Stomach (tissue), 4 donors: ENCODE results near the gene CDHR3.

Source experiments
- CTCF ChIP-seq, 7 experiments: fragments of 450-650 bp in 4 of 7; fragments of 200-600 bp in 3 of 7; sonication (generic) in 3 of 7; IDR thresholded peaks; one replicate each; pipeline ENCODE4 v1.5.1; 2016 to 2019; ENCODE audit warnings: antibody characterized with exemption in 7 of 7, control low read depth in 2 of 7, mild to moderate bottlenecking in 1 of 7
- POLR2A ChIP-seq, 4 donors: fragments of 450-650 bp; IDR thresholded peaks; one replicate each; pipeline ENCODE4 v1.6.1; 2016; ENCODE audit warnings: antibody characterized with exemption in 4 of 4, control low read depth in 2 of 4, mild to moderate bottlenecking in 1 of 4, moderate library complexity in 1 of 4
- POLR2AphosphoS5 ChIP-seq, 3 donors: sonication (generic); formaldehyde crosslinking; IDR thresholded peaks; one replicate each; pipeline ENCODE4 v1.6.1; 2016; ENCODE audit warnings: antibody characterized with exemption in 3 of 3

DNA sequence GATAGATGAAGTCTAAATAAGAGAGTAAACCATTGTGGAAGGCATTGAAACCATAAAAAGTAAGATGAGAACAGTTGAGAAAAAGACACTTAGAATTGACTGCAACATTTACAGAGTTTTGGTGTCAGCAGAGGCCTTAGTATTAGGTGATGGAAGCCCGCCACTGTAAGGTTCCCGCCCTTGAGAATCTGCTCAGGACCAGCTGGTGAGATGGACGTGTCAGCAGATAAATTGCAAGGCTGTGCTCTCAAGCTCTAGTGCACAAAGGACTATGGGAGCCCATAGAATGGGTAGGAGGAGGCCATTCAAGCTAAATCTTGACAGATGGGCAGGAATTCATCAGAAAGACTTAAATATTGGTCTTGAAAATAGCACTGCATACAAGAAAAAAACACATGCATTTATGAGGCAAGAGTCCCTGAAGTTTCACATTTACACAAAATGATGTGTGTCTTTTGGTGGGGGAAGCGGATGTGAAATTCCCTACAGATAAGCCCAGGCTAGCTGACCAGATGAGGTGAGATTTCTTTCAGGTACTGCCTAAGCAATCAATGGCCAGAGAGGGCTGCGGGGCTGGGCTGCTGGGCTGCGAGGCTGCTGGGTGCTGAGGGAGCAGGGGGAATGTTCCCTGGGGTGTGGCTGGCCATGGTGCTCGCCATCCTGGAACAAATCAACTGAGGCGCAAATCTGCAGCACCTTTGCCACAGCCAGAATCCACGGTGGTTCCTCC is 106.6 kb downstream of the CDHR3 start:
- TF ChIP-seq CTCF (IDR thresholded peaks at IDR 0.05) (no peak), POLR2A (IDR thresholded peaks at IDR 0.05) (no peak), POLR2AphosphoS5 (IDR thresholded peaks at IDR 0.05) (peak in 2 of 3 donors; percentile 17 to 31)
